Lower leg skin (tissue), 3 donors: ENCODE measurements around the gene MPP3.

Experiments used
- CTCF ChIP-seq, 3 donors: fragments of 450-650 bp; IDR thresholded peaks; one replicate each; pipeline ENCODE4 v1.5.1; 2016; ENCODE audit warnings: antibody characterized with exemption in 3 of 3, mild to moderate bottlenecking in 3 of 3, moderate library complexity in 2 of 3
- POLR2A ChIP-seq, 2 donors: fragments of 450-650 bp; IDR thresholded peaks; one replicate each; pipeline ENCODE4 v1.6.1; 2016 to 2017; ENCODE audit warnings: antibody characterized with exemption in 2 of 2, mild to moderate bottlenecking in 1 of 2, moderate library complexity in 1 of 2

GRCh38 chr17:43791589-43791988, 41.4 kb downstream of the MPP3 start:
- no peak for TF ChIP-seq POLR2A (IDR thresholded peaks at IDR 0.05)
- no peak for TF ChIP-seq CTCF (IDR thresholded peaks at IDR 0.05)
